GM23248 (cell line): ENCODE measurements around the gene TBCEL. TPM values are rescaled to one million over a fixed set of nuclear protein-coding genes. Genes with fewer than 3 reads are reported as not detected.

Experiments
- DNase-seq: peaks from one replicate; pipeline ENCODE4 v3.0.0-alpha.2; 2015
- H2AFZ ChIP-seq: fragments of 200-600 bp; sonication (generic); 2 replicates; pipeline ENCODE4 v1.6.1; 2016; ENCODE audit warnings: antibody characterized with exemption
- H3F3A ChIP-seq: fragments of 200-600 bp; sonication (generic); 2 replicates; pipeline ENCODE4 v1.6.1; 2016; ENCODE audit warnings: mild to moderate bottlenecking, antibody characterized with exemption, mixed run types; ENCODE audit not compliant: insufficient read depth
- H3K27ac ChIP-seq: fragments of 200-600 bp; sonication (generic); 2 replicates; pipeline ENCODE4 v1.5.1; 2016; ENCODE audit warnings: mild to moderate bottlenecking
- H3K27me3 ChIP-seq: fragments of 200-600 bp; sonication (generic); replicated peaks from 2 replicates; pipeline ENCODE4 v1.6.1; 2016; ENCODE audit warnings: mild to moderate bottlenecking; ENCODE audit not compliant: insufficient read depth
- H3K36me3 ChIP-seq: fragments of 200-600 bp; sonication (generic); 2 replicates; pipeline ENCODE4 v1.6.1; 2016; ENCODE audit warnings: low read depth, mild to moderate bottlenecking
- H3K4me1 ChIP-seq: fragments of 200-600 bp; sonication (generic); 2 replicates; pipeline ENCODE4 v1.6.1; 2016; ENCODE audit warnings: mild to moderate bottlenecking; ENCODE audit not compliant: insufficient read depth
- H3K4me2 ChIP-seq: fragments of 200-600 bp; sonication (generic); one replicate; pipeline ENCODE4 v1.6.1; 2016; ENCODE audit warnings: mild to moderate bottlenecking; ENCODE audit not compliant: unreplicated experiment
- H3K4me3 ChIP-seq: fragments of 200-600 bp; sonication (generic); 2 replicates; pipeline ENCODE4 v1.5.1; 2016; ENCODE audit warnings: mild to moderate bottlenecking
- H3K79me2 ChIP-seq: fragments of 200-600 bp; sonication (generic); 2 replicates; pipeline ENCODE4 v1.6.1; 2016; ENCODE audit warnings: mild to moderate bottlenecking; ENCODE audit not compliant: insufficient read depth
- H3K9ac ChIP-seq: fragments of 200-600 bp; sonication (generic); 2 replicates; pipeline ENCODE4 v1.6.1; 2016; ENCODE audit warnings: mild to moderate bottlenecking
- H3K9me2 ChIP-seq: fragments of 200-600 bp; sonication (generic); 2 replicates; pipeline ENCODE4 v1.6.1; 2016; ENCODE audit warnings: mixed run types, mild to moderate bottlenecking, moderate library complexity; ENCODE audit not compliant: insufficient read depth
- H3K9me3 ChIP-seq: fragments of 200-600 bp; sonication (generic); one replicate; pipeline ENCODE4 v1.6.1; 2017; ENCODE audit warnings: low read depth
- H4K20me1 ChIP-seq: fragments of 200-600 bp; sonication (generic); 2 replicates; pipeline ENCODE4 v1.6.0; 2016; ENCODE audit not compliant: insufficient read depth
- EZH2 ChIP-seq: fragments of 200-600 bp; sonication (generic); IDR thresholded peaks from 2 replicates; pipeline ENCODE4 v1.6.1; 2018; ENCODE audit warnings: antibody characterized with exemption, mild to moderate bottlenecking; ENCODE audit not compliant: insufficient read depth, poor library complexity, severe bottlenecking
- EZH2phosphoT487 ChIP-seq: fragments of 200-600 bp; sonication (generic); IDR thresholded peaks from 2 replicates; pipeline ENCODE4 v1.6.1; 2018; ENCODE audit warnings: antibody characterized with exemption, moderate library complexity, mild to moderate bottlenecking, low read depth; ENCODE audit not compliant: insufficient read depth
- WGBS, 2 experiments: methylation state at CpG; one replicate each; pipeline ENCODE4 v1.1.6; 2015 to 2017; ENCODE audit warnings: low lambda C conversion rate in 2 of 2, low coverage in 1 of 2; ENCODE audit errors: missing lambda C conversion rate in 2 of 2; 5-methylcytosine and 5-hydroxymethylcytosine counted together
- in situ Hi-C: fragments of 300-500 bp; cut with MboI; formaldehyde crosslinking; loops from 2 replicates; pipeline ENCODE4 v1.15.0; 2020
- polyA plus RNA-seq: library from polyadenylated mRNA; unstranded; fragments of >200 nt; fragmentation: Nextera tagmentation; extraction: Ambion mirVana; gene quantifications from 2 replicates; pipeline ENCODE4 v1.2.1, GENCODE V29; 2016
- total RNA-seq: library from RNA; depleted of rRNA; stranded (reverse); fragments of >200 nt; shearing (Covaris generic); gene quantifications from 2 replicates; pipeline ENCODE4 v1.2.3, GENCODE V29; 2014

Gene TBCEL
- total and polyA plus RNA-seq, 2 experiments from 2014 or later = 13.0 to 27.9 TPM

DNA sequence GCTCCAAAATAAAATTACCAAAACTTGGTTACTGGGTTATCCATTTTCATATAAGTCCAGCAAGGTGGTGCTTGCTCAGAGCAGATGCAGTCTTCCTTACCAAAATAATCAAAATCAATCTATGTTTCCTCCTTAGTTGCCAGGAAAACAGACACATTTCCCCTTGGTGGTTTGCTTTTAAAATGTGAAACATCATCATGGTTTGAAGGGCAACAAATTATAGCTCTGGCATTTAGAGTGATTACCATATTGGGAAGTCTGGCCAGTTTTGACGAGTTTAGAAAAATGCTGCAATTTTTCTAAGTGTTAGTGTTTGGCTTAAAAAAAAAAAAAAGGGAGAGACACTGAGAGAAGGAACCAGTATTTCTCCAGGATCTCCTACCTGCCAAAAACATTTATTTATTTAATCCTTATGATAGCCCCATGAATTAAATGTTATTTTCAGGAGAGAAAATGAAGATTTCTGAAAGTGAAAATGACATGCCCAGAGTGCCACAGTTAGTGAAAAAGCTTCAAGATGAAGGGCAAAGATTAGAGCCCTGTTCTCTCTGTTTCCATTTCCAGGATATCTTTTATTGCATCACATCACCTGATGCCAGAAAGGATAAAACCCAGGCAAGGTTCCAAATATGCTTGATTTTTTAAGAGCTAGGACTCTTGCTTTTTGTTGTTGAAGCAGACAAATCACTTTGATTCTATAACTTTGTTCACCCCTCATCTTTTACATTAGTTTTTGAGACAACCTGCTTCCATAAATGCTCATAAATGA, 29.6 kb upstream of the TBCEL start:
- Histone ChIP-seq H3K9me2 (no peaks in the 10 kb centered on the region), H3K36me3 (no peaks in the 10 kb centered on the region), H3K4me3 (no peak overlapping the region), H3K4me1 (no peaks in the 10 kb centered on the region), H3K79me2 (no peaks in the 10 kb centered on the region), H2AFZ (no peak overlapping the region), H3K27ac (no peak overlapping the region), H3K4me2 (no peak overlapping the region), H3K9ac (no peak overlapping the region), H4K20me1 (no peaks in the 10 kb centered on the region), H3K27me3 (peaks cover 38% of the 10 kb centered on the region), H3K9me3 (no peaks in the 10 kb centered on the region), H3F3A (no peaks in the 10 kb centered on the region)
- TF ChIP-seq EZH2phosphoT487 (no peak), EZH2 (no peak)
- 25 to 38% methylated on average over 1 of the region's 1 CpG for WGBS, 2 experiments
- in situ Hi-C loops = no loop called here
- no peak for DNase-seq

DNA sequence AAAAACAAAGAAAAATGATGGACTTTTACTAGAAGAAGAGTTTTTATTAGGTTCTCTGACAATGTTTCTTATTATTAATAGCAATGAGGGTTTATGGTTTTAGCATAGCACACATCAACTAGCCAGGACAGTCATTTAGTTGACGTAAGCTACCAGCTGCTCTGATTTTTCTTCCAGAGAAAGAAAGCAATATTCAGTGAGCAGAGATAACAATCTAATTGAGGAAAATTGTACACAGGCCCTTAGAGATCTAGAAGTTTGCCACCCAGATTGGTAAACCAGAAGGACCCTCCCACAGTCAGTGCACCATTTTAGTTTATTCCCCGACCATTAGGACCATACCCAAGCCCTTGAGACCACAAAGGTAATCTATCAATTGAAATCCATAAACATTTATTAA, 28.7 kb upstream of the TBCEL start:
- TF ChIP-seq EZH2 = no peak
- TF ChIP-seq EZH2phosphoT487 = no peak
- H3K79me2 ChIP-seq = no peaks in the 10 kb centered on the region
- no peak overlapping the region for H3K4me3 ChIP-seq
- no peaks in the 10 kb centered on the region for H3K9me2 ChIP-seq
- no peak for DNase-seq
- H3F3A ChIP-seq = no peaks in the 10 kb centered on the region
- peaks cover 36% of the 10 kb centered on the region for H3K27me3 ChIP-seq
- no peak overlapping the region for H3K4me2 ChIP-seq
- no peaks in the 10 kb centered on the region for H3K36me3 ChIP-seq
- no peaks in the 10 kb centered on the region for H4K20me1 ChIP-seq
- no peak overlapping the region for H2AFZ ChIP-seq
- WGBS, 2 experiments = 43 to 51% methylated on average over 2 of the region's 2 CpGs
- in situ Hi-C loops = no loop called here
- no peaks in the 10 kb centered on the region for H3K4me1 ChIP-seq
- no peak overlapping the region for H3K9ac ChIP-seq
- no peaks in the 10 kb centered on the region for H3K9me3 ChIP-seq
- no peak overlapping the region for H3K27ac ChIP-seq

DNA sequence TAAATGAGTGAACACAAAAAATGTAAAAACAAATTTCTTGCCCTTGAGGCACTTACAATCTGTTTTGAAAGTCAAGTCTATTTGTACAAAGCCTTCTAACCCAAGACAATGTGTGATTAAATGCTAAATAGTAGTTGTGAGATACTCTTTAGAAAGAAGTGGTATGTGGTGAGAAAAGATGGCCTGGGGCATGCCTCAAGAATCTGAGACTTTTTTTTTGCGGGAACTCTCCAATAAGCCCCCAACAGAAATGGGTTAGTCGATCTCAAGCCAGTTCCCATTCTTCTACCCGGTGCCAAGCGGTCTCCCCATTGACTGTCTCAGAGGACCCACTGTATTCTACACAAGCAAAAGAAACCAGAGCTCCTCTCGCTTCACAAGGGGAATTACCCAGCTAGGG, 26.9 kb upstream of the TBCEL start:
- no peak for TF ChIP-seq EZH2phosphoT487
- no peak for TF ChIP-seq EZH2
- WGBS, 2 experiments = 46 to 52% methylated on average over 5 of the region's 5 CpGs
- no peak overlapping the region for H2AFZ ChIP-seq
- DNase-seq = no peak
- in situ Hi-C loops = no loop called here
- no peak overlapping the region for H3K4me2 ChIP-seq
- no peaks in the 10 kb centered on the region for H3F3A ChIP-seq
- no peaks in the 10 kb centered on the region for H3K9me2 ChIP-seq
- no peak overlapping the region for H3K4me3 ChIP-seq
- peaks cover 35% of the 10 kb centered on the region for H3K27me3 ChIP-seq
- H3K9ac ChIP-seq = no peak overlapping the region
- H3K36me3 ChIP-seq = no peaks in the 10 kb centered on the region
- H3K79me2 ChIP-seq = no peaks in the 10 kb centered on the region
- no peak overlapping the region for H3K27ac ChIP-seq
- H3K4me1 ChIP-seq = no peaks in the 10 kb centered on the region
- no peaks in the 10 kb centered on the region for H4K20me1 ChIP-seq
- H3K9me3 ChIP-seq = no peaks in the 10 kb centered on the region

DNA sequence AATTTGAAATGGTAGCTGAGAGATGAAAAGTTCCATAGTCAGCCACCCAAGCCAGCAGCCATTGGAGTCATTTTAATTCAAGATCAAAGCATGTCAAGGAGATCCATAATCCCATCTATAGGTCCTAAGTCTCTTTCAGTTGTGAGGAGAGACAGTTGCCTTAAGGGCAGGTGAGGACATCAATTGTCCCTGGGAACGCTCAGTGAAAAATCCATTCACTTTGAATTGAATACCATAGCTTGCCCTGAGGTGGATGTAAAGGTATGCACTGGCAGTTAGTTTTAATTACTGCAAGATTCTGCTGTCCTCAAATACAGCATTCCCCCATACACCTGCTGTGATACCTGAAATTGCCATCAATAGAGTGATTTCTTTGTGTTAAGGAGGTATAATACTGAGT, 25.3 kb upstream of the TBCEL start:
- Histone ChIP-seq H3K27ac (no peak overlapping the region), H3K4me1 (no peaks in the 10 kb centered on the region), H3K9ac (no peak overlapping the region), H3K9me3 (no peaks in the 10 kb centered on the region), H3K9me2 (no peaks in the 10 kb centered on the region), H2AFZ (no peak overlapping the region), H3K36me3 (no peaks in the 10 kb centered on the region), H4K20me1 (no peaks in the 10 kb centered on the region), H3K27me3 (peaks cover 28% of the 10 kb centered on the region), H3K4me2 (no peak overlapping the region), H3K79me2 (no peaks in the 10 kb centered on the region), H3F3A (no peaks in the 10 kb centered on the region), H3K4me3 (no peak overlapping the region)
- DNase-seq = no peak
- in situ Hi-C loops = no loop called here
- WGBS, 2 experiments = 81 to 90% methylated on average over 1 of the region's 1 CpG
- TF ChIP-seq EZH2phosphoT487 (no peak), EZH2 (no peak)
